ENCODE data around the gene R3HDML.

R3HDML gene

DNA sequence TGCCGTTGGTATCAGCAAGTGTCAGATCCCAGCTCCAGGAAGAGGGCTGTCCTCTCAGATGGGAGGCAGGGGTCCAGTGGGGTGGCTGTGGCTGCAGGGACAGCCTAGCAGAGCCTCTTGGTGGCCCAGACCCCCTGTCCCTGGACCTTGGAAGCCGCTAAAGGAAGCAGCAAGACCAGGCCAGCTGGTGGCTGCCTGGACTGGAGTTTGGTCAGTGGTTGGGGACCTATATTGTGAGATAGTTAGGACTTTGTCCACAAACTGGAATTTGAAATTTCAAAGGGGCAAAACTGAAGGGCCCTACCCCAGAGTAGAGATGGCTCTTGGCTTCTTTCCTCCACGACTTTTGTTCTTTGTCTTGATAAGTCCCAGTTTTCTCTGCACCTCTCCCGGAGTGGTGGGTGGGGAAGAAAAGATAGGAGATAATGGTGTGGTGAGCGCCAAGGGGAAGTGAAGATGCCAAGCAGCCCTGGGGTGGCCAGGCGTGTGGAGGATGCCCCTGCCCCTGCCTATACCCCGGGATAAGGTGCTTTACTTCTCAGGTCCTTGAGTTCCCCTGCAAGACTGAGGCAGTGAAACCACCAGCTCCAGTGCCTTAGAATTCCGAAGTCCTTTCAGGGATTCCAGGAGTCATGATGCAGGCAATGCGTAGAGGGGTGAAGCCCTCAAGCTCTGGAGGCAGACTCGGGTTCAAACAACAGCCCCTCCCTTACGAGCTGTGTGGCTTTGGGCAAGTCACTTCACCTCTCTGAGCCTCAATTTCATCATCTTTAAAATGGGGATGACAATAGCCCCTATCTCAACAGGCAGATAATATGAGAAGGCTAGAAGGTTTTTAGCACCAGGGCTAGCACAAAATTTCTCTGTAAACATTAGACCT, 58.9 kb downstream of the R3HDML start:
- no peak for ATAC-seq (ENCODE audit: low read depth)
- TF ChIP-seq, protein P1, sequence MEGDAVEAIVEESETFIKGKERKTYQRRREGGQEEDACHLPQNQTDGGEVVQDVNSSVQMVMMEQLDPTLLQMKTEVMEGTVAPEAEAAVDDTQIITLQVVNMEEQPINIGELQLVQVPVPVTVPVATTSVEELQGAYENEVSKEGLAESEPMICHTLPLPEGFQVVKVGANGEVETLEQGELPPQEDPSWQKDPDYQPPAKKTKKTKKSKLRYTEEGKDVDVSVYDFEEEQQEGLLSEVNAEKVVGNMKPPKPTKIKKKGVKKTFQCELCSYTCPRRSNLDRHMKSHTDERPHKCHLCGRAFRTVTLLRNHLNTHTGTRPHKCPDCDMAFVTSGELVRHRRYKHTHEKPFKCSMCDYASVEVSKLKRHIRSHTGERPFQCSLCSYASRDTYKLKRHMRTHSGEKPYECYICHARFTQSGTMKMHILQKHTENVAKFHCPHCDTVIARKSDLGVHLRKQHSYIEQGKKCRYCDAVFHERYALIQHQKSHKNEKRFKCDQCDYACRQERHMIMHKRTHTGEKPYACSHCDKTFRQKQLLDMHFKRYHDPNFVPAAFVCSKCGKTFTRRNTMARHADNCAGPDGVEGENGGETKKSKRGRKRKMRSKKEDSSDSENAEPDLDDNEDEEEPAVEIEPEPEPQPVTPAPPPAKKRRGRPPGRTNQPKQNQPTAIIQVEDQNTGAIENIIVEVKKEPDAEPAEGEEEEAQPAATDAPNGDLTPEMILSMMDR (IDR thresholded peaks at IDR 0.05; ENCODE audit: poor library complexity, severe bottlenecking): no peak
- H3K4me1 ChIP-seq (ENCODE audit: insufficient read depth, poor library complexity, severe bottlenecking): peaks cover 9% of the 10 kb centered on the region
- no peaks in the 10 kb centered on the region for H3K9me3 ChIP-seq (ENCODE audit: severe bottlenecking)
- H3K4me3 ChIP-seq (ENCODE audit: severe bottlenecking): no peak overlapping the region
- no peaks in the 10 kb centered on the region for H3K36me3 ChIP-seq (ENCODE audit: low read depth)
- no peak overlapping the region for H3K27ac ChIP-seq (ENCODE audit: poor library complexity, severe bottlenecking)
- DNase-seq (ENCODE audit: low spot score): no peak
- no peaks in the 10 kb centered on the region for H3K27me3 ChIP-seq (ENCODE audit: insufficient read depth, poor library complexity, severe bottlenecking)

DNA sequence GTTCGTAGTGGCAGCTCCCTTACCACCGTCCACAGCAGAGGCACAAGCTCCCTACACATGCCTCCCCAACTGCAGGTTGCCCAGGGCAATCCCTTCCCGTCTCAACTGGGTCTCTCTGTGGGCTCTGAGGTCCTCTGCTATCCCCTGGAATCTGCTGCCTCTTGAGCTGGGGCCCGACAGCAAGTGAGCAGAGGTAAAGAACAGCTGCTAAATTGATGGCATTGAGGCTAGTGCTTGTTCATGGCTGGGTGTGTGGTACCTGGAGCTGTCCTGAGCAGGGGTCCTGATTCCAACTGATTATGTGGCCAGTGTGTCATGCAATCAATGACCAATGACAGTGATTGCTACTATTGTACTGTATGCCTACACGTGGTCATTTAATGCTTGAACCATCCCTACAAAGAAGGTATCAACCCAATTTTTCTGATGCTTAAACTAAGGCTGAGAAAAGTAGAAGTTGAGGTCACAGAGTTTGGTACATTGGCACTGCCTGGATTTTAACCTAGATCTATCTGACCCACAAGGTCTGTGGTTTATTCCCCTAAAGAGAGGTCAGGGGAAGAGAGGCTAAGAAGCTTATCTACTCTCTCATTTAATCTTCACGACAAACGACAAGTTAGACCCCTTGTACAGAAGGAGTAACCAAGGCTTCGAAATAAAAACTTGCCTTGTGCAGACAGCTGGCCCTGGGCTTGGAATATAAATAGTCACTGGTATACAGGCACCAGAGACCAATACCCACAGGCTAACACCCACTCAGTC, 59.7 kb downstream of the R3HDML start:
- H3K36me3 ChIP-seq (ENCODE audit: low read depth): no peaks in the 10 kb centered on the region
- H3K27me3 ChIP-seq (ENCODE audit: insufficient read depth, poor library complexity, severe bottlenecking): no peaks in the 10 kb centered on the region
- TF ChIP-seq, protein P1 (IDR thresholded peaks at IDR 0.05; ENCODE audit: poor library complexity, severe bottlenecking): no peak
- H3K4me1 ChIP-seq (ENCODE audit: insufficient read depth, poor library complexity, severe bottlenecking): peaks cover 9% of the 10 kb centered on the region
- no peak for DNase-seq (ENCODE audit: low spot score)
- no peaks in the 10 kb centered on the region for H3K9me3 ChIP-seq (ENCODE audit: severe bottlenecking)
- ATAC-seq (ENCODE audit: low read depth): no peak
- no peak overlapping the region for H3K4me3 ChIP-seq (ENCODE audit: severe bottlenecking)
- no peak overlapping the region for H3K27ac ChIP-seq (ENCODE audit: poor library complexity, severe bottlenecking)

DNA sequence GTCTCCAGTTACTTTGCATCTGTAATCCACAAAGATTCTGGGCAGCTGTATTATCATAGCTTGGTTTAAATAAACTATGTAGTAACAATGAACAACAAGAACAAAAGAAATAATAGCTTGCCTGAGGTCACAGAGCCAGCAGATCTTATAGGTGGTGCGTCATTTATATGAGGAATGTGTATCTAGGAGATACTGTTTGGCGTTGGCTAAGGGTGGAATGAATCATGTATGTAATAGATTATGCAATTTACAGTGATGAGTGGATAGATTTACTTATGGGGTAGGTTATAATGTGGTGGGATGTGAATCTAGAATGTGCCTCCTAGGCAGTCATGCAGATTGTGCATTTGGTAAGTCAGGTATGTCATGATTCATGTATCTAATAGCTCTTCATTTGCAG, 61.5 kb downstream of the R3HDML start:
- H3K4me3 ChIP-seq (ENCODE audit: severe bottlenecking): no peak overlapping the region
- H3K36me3 ChIP-seq (ENCODE audit: low read depth): no peaks in the 10 kb centered on the region
- ATAC-seq (ENCODE audit: low read depth): peak; percentile 92
- TF ChIP-seq, protein P1 (IDR thresholded peaks at IDR 0.05; ENCODE audit: poor library complexity, severe bottlenecking): no peak
- no peak for DNase-seq (ENCODE audit: low spot score)
- H3K27me3 ChIP-seq (ENCODE audit: insufficient read depth, poor library complexity, severe bottlenecking): no peaks in the 10 kb centered on the region
- no peaks in the 10 kb centered on the region for H3K9me3 ChIP-seq (ENCODE audit: severe bottlenecking)
- H3K27ac ChIP-seq (ENCODE audit: poor library complexity, severe bottlenecking): no peak overlapping the region
- H3K4me1 ChIP-seq (ENCODE audit: insufficient read depth, poor library complexity, severe bottlenecking): peaks cover 9% of the 10 kb centered on the region

DNA sequence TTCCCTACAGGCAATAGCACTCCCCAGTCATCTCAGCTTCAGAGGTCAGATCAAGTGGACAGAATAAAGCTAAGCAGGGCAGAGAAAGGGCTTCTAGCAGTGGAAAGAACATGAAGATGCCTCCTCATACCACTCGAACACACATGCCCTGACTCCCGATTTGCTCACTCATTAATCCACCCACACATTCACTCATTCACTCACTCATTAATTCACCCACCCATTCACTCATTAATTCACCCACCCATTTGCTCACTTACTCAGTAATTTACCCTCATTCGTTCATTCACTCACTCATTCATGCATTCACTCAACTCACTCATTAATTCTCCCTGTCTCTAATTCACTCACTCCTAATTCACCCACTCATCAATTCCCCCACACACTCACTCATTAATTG, 62.6 kb downstream of the R3HDML start:
- ATAC-seq (ENCODE audit: low read depth) (no peak), DNase-seq (ENCODE audit: low spot score) (no peak)
- TF ChIP-seq, protein P1 (IDR thresholded peaks at IDR 0.05; ENCODE audit: poor library complexity, severe bottlenecking): no peak
- Histone ChIP-seq H3K27me3 (ENCODE audit: insufficient read depth, poor library complexity, severe bottlenecking) (no peaks in the 10 kb centered on the region), H3K4me3 (ENCODE audit: severe bottlenecking) (no peak overlapping the region), H3K36me3 (ENCODE audit: low read depth) (no peaks in the 10 kb centered on the region), H3K9me3 (ENCODE audit: severe bottlenecking) (no peaks in the 10 kb centered on the region), H3K27ac (ENCODE audit: poor library complexity, severe bottlenecking) (no peak overlapping the region), H3K4me1 (ENCODE audit: insufficient read depth, poor library complexity, severe bottlenecking) (peaks cover 9% of the 10 kb centered on the region)
